Upper lobe of right lung (tissue), 1 donor: ENCODE data around the gene PRDX3. TPM values are rescaled to one million over a fixed set of nuclear protein-coding genes. Genes with fewer than 3 reads are reported as not detected.

Experiments
- ATAC-seq: fragments of 200-7000 bp; cut with Tn5 transposase; one replicate; pipeline ENCODE4 v1.9.1; 2020; ENCODE audit warnings: mild to moderate bottlenecking, moderate library complexity
- DNase-seq: peaks from one replicate; pipeline ENCODE4 v3.0.0-alpha.2; 2020
- H3K27ac ChIP-seq: fragments of 200-600 bp; one replicate; pipeline ENCODE4 v1.8.0; 2022
- H3K27me3 ChIP-seq: fragments of 200-600 bp; one replicate; pipeline ENCODE4 v1.8.0; 2022; ENCODE audit warnings: mild to moderate bottlenecking
- H3K36me3 ChIP-seq: fragments of 200-600 bp; one replicate; pipeline ENCODE4 v1.8.0; 2022
- H3K4me1 ChIP-seq: fragments of 200-600 bp; one replicate; pipeline ENCODE4 v1.8.0; 2022
- H3K4me3 ChIP-seq: fragments of 200-600 bp; one replicate; pipeline ENCODE4 v1.8.0; 2022; ENCODE audit warnings: mild to moderate bottlenecking
- H3K9me3 ChIP-seq: fragments of 200-600 bp; one replicate; pipeline ENCODE4 v1.8.0; 2022
- intact Hi-C: fragments of 100-400 bp; cut with DNase I; formaldehyde crosslinking; loops from one replicate; pipeline ENCODE4 v1.11.0; 2022
- total RNA-seq: library from RNA; stranded (reverse); fragmentation: NEBNext Ultra II Directional; extraction: Animal tissue kit (Norgen Biotek cat#: 25700); gene quantifications from one replicate; pipeline ENCODE4 v1.2.1, GENCODE V29; 2021
- TF ChIP-seq, protein P1 (sequence below): fragments of 200-600 bp; IDR thresholded peaks from one replicate; pipeline ENCODE4 v1.8.0; 2022; ENCODE audit warnings: antibody characterized with exemption
- donor health status: DM: no; HTN: yes; CAD: no; lungs with severe emphysema.

Gene PRDX3
- total RNA-seq, 1 donor from 2014 or later, result 76.7 TPM

GRCh38 chr10:119125942-119126341 is 52.7 kb downstream of the PRDX3 start:
- TF ChIP-seq, protein P1, sequence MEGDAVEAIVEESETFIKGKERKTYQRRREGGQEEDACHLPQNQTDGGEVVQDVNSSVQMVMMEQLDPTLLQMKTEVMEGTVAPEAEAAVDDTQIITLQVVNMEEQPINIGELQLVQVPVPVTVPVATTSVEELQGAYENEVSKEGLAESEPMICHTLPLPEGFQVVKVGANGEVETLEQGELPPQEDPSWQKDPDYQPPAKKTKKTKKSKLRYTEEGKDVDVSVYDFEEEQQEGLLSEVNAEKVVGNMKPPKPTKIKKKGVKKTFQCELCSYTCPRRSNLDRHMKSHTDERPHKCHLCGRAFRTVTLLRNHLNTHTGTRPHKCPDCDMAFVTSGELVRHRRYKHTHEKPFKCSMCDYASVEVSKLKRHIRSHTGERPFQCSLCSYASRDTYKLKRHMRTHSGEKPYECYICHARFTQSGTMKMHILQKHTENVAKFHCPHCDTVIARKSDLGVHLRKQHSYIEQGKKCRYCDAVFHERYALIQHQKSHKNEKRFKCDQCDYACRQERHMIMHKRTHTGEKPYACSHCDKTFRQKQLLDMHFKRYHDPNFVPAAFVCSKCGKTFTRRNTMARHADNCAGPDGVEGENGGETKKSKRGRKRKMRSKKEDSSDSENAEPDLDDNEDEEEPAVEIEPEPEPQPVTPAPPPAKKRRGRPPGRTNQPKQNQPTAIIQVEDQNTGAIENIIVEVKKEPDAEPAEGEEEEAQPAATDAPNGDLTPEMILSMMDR, result no peak
- peaks cover 67% of the 10 kb centered on the region for H3K36me3 ChIP-seq
- H3K27me3 ChIP-seq, result no peaks in the 10 kb centered on the region
- peaks cover 2% of the 10 kb centered on the region for H3K4me1 ChIP-seq
- intact Hi-C loops, result no loop called here
- H3K9me3 ChIP-seq, result no peaks in the 10 kb centered on the region
- H3K4me3 ChIP-seq, result no peak overlapping the region
- ATAC-seq (no peak), DNase-seq (no peak)
- H3K27ac ChIP-seq, result no peak overlapping the region

- no peaks in the 10 kb centered on the region for H3K27me3 ChIP-seq
- intact Hi-C loops, result no loop called here
- no peaks in the 10 kb centered on the region for H3K9me3 ChIP-seq
- no peak overlapping the region for H3K27ac ChIP-seq
- peaks cover 90% of the 10 kb centered on the region for H3K36me3 ChIP-seq
- TF ChIP-seq, protein P1, result no peak
- no peak overlapping the region for H3K4me3 ChIP-seq
- no peaks in the 10 kb centered on the region for H3K4me1 ChIP-seq
- no peak for ATAC-seq
- no peak for DNase-seq
Observed at GRCh38 chr10:119120875-119121274, 57.7 kb downstream of the PRDX3 start.

DNA sequence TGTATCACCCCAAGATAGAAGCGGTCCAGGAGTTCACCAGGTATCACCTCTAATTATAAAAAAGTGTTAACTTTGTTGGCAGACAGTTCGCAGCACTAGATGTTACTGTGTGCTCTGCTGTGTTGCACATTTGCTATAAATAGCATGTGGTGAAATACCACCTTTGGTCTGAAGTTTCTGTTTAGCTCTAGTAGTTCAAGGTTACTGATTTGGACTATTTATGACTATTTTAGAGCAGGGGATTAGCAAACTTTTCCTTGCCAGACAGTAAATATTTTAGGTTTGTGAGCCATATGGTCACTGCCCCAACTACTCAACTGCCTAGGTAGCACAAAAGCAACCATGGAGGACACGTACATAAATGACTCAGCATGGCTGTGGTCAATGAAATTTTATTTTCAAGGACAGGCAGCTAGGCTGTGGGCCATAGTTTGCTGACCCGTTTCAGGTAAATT is 58.2 kb downstream of the PRDX3 start:
- Histone ChIP-seq H3K27ac (no peak overlapping the region), H3K9me3 (no peaks in the 10 kb centered on the region), H3K27me3 (no peaks in the 10 kb centered on the region), H3K36me3 (peaks cover 86% of the 10 kb centered on the region), H3K4me3 (no peak overlapping the region), H3K4me1 (no peaks in the 10 kb centered on the region)
- ATAC-seq, result no peak
- TF ChIP-seq, protein P1, result no peak
- DNase-seq, result no peak
- intact Hi-C loops, result no loop called here

DNA sequence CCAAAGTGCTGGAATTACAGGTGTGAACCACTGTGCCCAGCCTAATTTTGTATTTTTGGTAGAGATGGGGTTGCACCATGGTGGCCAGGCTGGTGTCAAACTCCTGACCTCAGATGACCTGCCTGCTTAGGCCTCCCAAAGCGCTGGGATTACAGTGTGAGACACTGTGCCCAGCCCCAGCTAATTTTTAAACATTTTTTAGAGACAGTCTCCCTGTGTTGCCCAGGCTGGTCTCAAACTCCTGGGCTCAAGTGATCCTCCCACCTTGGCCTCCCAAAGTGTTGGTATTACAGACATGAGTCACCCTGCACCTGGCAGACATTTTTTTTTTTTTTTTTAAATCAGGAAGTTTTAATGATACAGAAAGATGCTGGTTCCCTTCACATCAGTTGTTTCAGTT is 59.2 kb downstream of the PRDX3 start:
- Histone ChIP-seq H3K27ac (no peak overlapping the region), H3K36me3 (peaks cover 83% of the 10 kb centered on the region), H3K27me3 (no peaks in the 10 kb centered on the region), H3K4me1 (no peaks in the 10 kb centered on the region), H3K4me3 (no peak overlapping the region), H3K9me3 (no peaks in the 10 kb centered on the region)
- TF ChIP-seq, protein P1, result no peak
- DNase-seq, result no peak
- intact Hi-C loops, result no loop called here
- no peak for ATAC-seq

- Histone ChIP-seq H3K4me3 (no peak overlapping the region), H3K36me3 (peaks cover 83% of the 10 kb centered on the region), H3K4me1 (no peaks in the 10 kb centered on the region), H3K27ac (no peak overlapping the region), H3K27me3 (no peaks in the 10 kb centered on the region), H3K9me3 (no peaks in the 10 kb centered on the region)
- intact Hi-C loops, result no loop called here
- DNase-seq (no peak), ATAC-seq (no peak)
- TF ChIP-seq, protein P1, result no peak
Observed at GRCh38 chr10:119118231-119118630, 60.4 kb downstream of the PRDX3 start.

Other genes starting within 250 kb of the PRDX3 start
- gene NANOS1, start 149.1 kb downstream of the PRDX3 start, total RNA-seq, result 2.9 TPM
- 96.9 TPM for gene EIF3A, start 98.0 kb downstream of the PRDX3 start, total RNA-seq
- 27.7 TPM for gene DENND10, start 74.7 kb downstream of the PRDX3 start, total RNA-seq
- gene SFXN4, start 13.1 kb downstream of the PRDX3 start, total RNA-seq, result 20.8 TPM
- gene GRK5, start 28.8 kb upstream of the PRDX3 start, total RNA-seq, result 83.5 TPM